OCI-M2 (cell line): ENCODE measurements around the gene P4HB.

Experiments
- DNase-seq: peaks from one replicate; lab custom pipeline; 2025; ENCODE audit not compliant: unreplicated experiment; lab: John Stamatoyannopoulos, UW

Gene P4HB

GRCh38 chr17:81859906-81860755, at the start of gene P4HB:
Gene P4HB (minus strand): TSS chr17:81860535. CDS start chr17:81860471, 64 bp downstream.
- DNase-seq: no peak

DNA sequence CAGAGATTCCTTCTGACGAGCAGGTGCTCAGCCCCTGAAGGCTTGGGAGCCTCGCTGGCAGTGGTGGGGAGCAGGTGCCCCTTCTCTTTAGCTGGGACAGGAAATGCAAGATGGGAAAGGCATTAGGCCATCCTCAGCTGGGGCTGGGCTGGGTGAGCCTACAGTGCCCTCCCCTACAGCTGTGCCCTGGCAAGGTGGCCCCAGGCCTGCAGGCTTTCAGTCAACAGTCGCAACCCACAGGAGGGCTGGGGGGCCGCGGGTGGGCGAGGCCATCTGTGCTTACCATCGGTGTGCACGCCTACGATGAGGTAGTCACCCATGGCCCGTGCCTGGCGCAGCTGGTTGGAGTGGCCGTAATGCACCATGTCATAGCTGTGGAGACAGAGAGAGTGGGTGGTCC, 48.9 kb upstream of the P4HB start:
- DNase-seq: no peak

DNA sequence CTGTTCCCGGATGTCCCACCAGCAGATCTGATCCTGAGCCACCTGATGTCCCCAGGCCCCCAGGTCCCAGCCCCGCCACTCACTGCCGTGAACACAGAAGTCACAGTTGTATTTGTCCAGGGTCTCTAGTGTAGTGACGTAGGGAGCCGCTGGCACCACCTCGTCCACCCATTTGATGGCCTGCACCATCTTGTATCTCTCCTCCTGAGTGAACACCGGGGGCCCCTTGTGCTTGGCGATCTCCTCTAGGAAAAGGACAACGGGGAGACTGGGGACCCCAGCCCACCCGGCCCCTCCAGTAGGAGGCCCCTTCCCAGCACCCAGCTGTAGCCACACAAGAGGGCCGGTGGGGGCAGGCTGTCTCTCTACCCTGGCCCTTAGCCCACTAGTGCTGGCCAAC, 48.5 kb upstream of the P4HB start:
- DNase-seq: no peak

DNA sequence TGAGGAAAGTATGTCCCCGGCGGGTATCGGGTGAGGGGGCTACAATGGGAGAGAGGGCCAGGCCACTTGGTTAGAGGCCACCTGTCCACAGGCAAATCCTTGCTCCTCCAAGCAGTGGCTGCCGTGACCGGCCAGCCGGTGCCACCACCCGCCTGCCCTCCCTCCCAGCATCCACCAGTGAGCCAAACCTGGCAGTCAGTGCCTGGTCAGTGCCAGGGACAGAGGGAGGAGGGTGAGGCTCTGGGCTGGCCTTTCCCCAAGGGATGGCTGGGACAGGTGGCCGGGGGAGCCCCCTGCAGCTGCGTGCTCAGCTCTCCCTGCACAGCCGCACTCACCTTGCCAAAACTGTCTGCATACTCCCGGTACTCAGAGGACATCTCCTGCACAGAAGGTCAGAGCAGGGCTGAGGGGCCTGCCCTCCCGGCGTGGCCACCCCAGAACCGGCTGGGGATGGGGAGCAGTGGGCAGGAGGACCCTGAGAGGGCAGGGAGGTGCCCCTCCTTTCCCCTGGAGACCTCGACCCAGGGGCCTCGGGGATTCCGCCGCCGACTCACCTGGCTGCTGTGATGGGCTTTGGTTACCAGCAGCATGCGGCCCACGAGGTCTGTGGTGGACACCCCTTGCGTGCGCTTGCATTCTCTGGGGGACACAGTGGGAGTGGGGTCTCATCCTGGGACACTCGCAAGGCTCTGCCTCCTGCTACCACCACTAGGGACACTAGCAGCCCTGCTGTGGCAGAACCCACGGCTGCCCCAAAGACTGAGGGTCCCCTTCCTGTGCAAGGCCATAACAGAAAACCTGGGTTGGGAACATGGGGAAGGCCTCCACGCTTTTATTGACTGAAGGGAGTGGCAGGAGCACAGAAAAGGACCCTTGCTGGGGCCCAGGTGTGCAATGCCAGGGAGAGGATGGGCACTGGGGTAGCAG, 47.1 kb upstream of the P4HB start:
- DNase-seq: no peak

GRCh38 chr17:81906476-81907218, 46.3 kb upstream of the P4HB start:
- DNase-seq: no peak

DNA sequence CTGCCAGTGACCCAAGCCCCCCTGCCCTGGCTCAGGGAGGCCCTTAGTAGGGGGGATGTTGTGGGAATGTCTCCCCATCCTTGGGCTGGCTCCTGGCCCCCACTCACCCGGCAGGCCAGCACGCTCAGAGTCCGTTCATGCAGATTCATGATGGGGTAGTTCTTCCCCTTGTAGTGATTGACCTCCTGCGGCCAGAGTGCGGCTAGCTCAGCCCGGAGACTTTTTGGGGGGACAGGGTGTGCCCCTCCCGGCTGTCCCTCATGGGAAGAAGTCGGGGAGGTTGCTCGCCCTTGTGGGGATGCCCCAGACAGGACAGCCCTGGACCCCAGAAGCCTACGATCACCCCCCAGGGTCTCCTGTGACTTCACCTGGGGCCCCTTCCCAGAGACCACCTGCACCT, 45.7 kb upstream of the P4HB start:
- DNase-seq: no peak

DNA sequence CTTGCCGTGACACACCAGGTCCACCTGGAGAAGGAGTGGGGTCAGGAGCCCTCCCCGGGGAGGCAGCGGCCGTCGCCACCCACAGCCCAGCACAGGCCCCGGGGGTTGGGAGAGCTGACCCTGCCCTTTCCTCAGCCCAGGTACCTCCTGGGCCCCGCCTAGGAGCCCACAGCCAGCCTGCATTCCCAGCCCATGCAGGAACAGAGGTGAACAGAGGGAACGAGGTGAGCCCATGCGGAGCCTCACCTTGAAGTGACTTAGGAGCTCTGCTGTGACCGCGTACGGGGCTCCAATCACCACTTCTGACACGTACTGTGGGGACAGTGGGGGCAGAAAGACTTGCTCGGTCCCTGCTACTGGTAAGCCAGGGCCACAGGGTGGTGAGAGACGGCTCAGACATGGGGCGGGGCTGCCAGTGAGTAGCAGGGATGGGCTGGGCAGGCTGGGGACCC, 45.1 kb upstream of the P4HB start:
- no peak for DNase-seq

GRCh38 chr17:81904600-81905423, 44.5 kb upstream of the P4HB start:
- DNase-seq: no peak

DNA sequence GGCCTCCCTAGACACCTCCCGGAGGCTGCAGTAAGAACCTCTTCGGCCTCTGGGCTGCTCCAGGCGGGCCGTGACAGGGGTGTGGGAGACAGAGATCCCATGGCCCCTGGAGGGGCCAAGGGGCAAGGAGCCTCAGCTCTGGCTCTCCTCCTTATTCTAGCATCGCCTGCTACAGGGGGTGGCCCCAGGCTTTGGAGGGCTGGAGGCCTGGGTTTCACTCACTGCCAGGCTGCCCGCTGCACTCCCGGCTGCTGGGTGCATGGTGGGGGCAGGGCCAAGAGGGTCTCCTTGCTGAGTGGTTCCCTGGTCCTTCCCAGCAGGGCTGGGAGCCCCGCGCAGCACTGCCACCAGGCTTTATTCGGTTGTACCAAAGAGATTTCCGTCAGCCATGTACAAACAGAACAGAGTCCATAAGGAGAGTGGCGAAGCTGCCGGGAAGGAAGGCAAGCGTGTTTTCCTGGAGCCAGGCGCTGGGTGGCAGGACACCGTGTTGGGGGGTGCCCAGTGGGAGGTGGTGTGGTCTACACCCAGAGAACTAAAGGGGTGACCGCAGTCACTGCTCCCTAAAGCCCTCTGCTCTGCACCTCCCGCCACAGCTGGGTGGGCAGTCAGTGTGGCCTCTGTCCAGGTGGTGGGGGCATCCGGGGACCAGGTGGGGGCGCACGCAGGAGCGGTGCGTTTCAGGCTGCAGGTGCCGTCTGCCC, 43.7 kb upstream of the P4HB start:
- no peak for DNase-seq

DNA sequence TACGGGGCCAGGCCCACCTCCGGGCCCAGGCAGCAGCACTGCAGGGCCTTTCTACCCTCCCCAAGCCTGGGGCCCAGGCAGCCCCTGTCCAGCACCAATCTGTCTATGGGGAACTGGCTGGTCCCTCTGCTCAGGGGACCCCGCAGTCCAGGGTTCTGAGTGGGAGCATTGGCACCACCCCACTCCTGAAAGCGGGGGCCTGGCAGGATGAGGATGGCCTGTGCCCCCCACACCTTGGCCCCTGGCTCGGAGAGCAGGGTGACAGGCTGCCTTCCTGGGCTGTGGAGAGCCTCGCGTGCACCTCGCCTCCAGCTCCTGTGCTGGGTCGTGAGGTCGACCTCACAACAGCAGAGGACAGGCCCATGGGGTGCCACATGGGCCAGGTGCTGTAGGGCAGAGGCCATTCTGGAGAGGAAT, 43.1 kb upstream of the P4HB start:
- no peak for DNase-seq

GRCh38 chr17:81902653-81903414, 42.5 kb upstream of the P4HB start:
- no peak for DNase-seq

DNA sequence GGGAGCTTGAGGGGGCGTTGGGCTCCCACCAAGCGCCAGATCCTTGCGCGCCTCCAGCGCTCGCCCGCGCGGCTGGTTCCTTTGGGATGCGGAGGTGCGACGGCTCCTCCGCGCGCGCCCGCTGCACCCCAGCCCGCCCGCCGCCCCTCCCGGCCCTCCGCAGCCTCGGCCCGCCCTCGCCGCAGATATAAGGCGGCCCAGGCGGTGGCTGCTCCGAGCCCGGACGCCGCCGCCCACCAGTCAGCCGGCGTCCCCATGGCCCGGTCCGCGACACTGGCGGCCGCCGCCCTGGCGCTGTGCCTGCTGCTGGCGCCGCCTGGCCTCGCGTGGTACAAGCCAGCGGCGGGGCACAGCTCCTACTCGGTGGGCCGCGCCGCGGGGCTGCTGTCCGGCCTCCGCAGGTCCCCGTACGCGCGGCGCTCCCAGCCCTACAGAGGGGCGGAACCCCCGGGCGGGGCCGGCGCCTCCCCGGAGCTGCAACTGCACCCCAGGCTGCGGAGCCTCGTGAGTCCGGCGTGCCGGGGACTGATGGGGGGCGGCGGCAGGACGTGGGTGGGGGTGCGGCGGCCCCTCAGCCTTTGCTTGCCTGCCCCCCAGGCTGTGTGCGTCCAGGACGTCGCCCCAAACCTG, 41.8 kb upstream of the P4HB start, which contains the start of gene NPB:
Gene NPB, plus strand, starts transcription at position 216 of the 630 bp plus-strand sequence. Its CDS starts 40 bp downstream, at position 256.
- no peak for DNase-seq

GRCh38 chr17:81901167-81902022, 41.1 kb upstream of the P4HB start:
- DNase-seq: no peak

DNA sequence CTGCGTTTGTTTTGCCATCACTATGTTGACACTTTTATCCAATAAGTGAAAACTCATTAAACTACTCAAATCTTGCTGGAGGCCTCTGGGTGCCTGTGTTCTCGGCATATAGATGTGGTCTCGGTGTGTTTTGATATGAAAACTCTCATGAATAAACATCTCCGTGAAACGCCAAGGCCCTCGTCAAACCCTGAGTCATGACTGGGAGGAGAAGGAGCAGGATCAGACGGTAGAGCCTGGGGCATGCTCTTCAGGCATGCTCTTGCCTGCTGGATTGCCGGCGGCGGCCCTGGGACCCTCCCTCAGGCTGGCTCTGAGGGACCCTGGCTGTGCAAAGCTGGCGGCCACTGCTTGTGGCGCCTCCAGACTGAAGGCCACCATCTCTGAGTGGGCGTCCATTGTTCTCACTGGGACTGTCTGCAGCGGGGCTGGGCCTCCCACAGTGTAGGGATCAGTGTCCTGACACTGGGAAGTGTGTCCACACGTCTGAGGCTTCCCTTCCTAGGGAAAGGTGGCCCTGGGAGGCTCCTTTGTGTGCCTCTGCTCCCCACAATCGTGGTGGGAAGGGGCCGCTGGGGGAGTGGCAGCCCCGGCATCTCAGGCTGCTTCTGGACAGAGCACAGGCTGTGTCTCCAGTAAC, 40.0 kb upstream of the P4HB start:
- no peak for DNase-seq

DNA sequence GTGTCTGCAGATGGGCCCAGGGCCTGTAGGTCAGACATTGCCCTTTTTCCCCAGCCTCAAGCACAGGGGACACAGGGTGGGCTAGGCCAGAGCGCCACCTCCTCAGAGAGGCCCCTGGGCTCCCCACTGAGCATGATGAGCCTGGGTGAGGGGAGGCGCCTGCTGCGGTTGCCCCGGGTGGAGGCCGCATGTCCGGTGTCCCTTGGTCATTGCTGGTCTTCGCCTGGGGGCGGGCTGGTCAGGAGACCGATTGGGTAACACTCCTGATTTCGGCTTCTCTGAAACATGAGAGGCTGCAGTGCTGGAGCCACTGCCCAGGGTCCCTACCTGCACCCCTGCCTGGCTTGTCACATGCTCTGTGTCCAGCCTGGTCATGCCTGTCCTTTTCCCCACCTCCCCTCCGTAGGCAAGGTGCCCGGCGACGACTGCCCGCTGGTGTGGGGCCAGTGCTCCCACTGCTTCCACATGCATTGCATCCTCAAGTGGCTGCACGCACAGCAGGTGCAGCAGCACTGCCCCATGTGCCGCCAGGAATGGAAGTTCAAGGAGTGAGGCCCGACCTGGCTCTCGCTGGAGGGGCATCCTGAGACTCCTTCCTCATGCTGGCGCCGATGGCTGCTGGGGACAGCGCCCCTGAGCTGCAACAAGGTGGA, 39.3 kb upstream of the P4HB start:
- DNase-seq: no peak

GRCh38 chr17:81898885-81899284, 38.5 kb upstream of the P4HB start:
- DNase-seq: no peak
